HepG2 (cell line): ENCODE data around the gene EFNA2. TPM values are rescaled to one million over a fixed set of nuclear protein-coding genes. Genes with fewer than 3 reads are reported as not detected.

Source experiments
- CC2D1A ChIP-seq: sonication (generic); formaldehyde crosslinking; IDR thresholded peaks from 2 replicates; pipeline ENCODE4 v1.8.1; 2023; ENCODE audit warnings: mild to moderate bottlenecking, missing genetic modification reagents
- ESRRA ChIP-seq: sonication (generic); formaldehyde crosslinking; IDR thresholded peaks from 2 replicates; pipeline ENCODE4 v1.5.1; 2020; ENCODE audit warnings: mild to moderate bottlenecking, low read depth, missing genetic modification reagents
- ETV5 ChIP-seq: IDR thresholded peaks from 2 replicates; pipeline ENCODE4 v1.6.1; 2018; ENCODE audit warnings: missing biosample characterization, missing genetic modification reagents, inconsistent platforms, borderline replicate concordance
- HDAC6 ChIP-seq: fragments of 200-600 bp; sonication (generic); IDR thresholded peaks from 2 replicates; pipeline ENCODE4 v1.7.0; 2017; ENCODE audit warnings: mild to moderate bottlenecking, antibody characterized with exemption, low read length, low read depth
- IKZF5 ChIP-seq: IDR thresholded peaks from 2 replicates; pipeline ENCODE4 v1.6.1; 2018; ENCODE audit warnings: missing genetic modification reagents, mild to moderate bottlenecking, missing compliant biosample characterization
- ISX ChIP-seq: sonication (generic); formaldehyde crosslinking; conservative IDR thresholded peaks from 2 replicates; pipeline ENCODE4 v1.5.0; 2020; ENCODE audit warnings: missing genetic modification reagents
- RBM39 ChIP-seq: fragments of 200-400 bp; formaldehyde crosslinking; IDR thresholded peaks from one replicate; pipeline ENCODE4 v1.6.1; 2018; ENCODE audit warnings: antibody characterized with exemption, mild to moderate bottlenecking, low read depth, low read length; ENCODE audit not compliant: poor library complexity, severe bottlenecking
- SMAD3 ChIP-seq: sonication (generic); formaldehyde crosslinking; IDR thresholded peaks from 2 replicates; pipeline ENCODE4 v1.4.0; 2020; ENCODE audit warnings: missing genetic modification reagents
- SNRNP70 ChIP-seq: fragments of 200-400 bp; formaldehyde crosslinking; IDR thresholded peaks from 2 replicates; pipeline ENCODE4 v1.6.1; 2017; ENCODE audit warnings: mild to moderate bottlenecking, low read depth, low read length, moderate library complexity
- SOX5 ChIP-seq: IDR thresholded peaks from 2 replicates; pipeline ENCODE4 v1.6.1; 2016; ENCODE audit warnings: borderline replicate concordance
- SPEN ChIP-seq: sonication (generic); formaldehyde crosslinking; IDR thresholded peaks from 2 replicates; pipeline ENCODE4 v1.5.1; 2020; ENCODE audit warnings: low read depth, mild to moderate bottlenecking, missing genetic modification reagents
- U2AF1 ChIP-seq: fragments of 200-400 bp; formaldehyde crosslinking; optimal IDR thresholded peaks from 2 replicates; pipeline ENCODE3; 2017; ENCODE audit warnings: mild to moderate bottlenecking, low read depth, low read length
- ZNF10 ChIP-seq: sonication (generic); formaldehyde crosslinking; IDR thresholded peaks from 2 replicates; pipeline ENCODE4 v1.4.0; 2020; ENCODE audit warnings: mild to moderate bottlenecking, low read depth, missing genetic modification reagents, borderline replicate concordance
- ZNF460 ChIP-seq: sonication (generic); formaldehyde crosslinking; IDR thresholded peaks from 2 replicates; pipeline ENCODE4 v1.5.1; 2020; ENCODE audit warnings: missing genetic modification reagents, mild to moderate bottlenecking, borderline replicate concordance
- ZNF598 ChIP-seq: sonication (generic); formaldehyde crosslinking; IDR thresholded peaks from 2 replicates; pipeline ENCODE4 v1.5.1; 2020; ENCODE audit warnings: mild to moderate bottlenecking, missing genetic modification reagents, borderline replicate concordance
- ZNF746 ChIP-seq: sonication (generic); formaldehyde crosslinking; IDR thresholded peaks from 2 replicates; pipeline ENCODE4 v1.8.0; 2022; ENCODE audit warnings: mild to moderate bottlenecking, missing genetic modification reagents
- ZNF749 ChIP-seq: sonication (generic); formaldehyde crosslinking; IDR thresholded peaks from 2 replicates; pipeline ENCODE4 v1.8.0; 2022; ENCODE audit warnings: mild to moderate bottlenecking, missing genetic modification reagents, moderate library complexity, borderline replicate concordance
- polyA plus RNA-seq, 8 experiments: library from polyadenylated mRNA; depleted of rRNA in 3 of 8; stranded (reverse) in 7 of 8; unstranded in 1 of 8; fragments of >200 nt; fragmentation: Illumina TruSeq in 4 of 8; extraction: Trizol in 4 of 8; gene quantifications; 2 replicates each; pipeline versions ENCODE4 v1.2.1 to v1.2.3, GENCODE V29; 2011 to 2016; ENCODE audit warnings: low read depth in 4 of 8, missing spikeins in 1 of 8, mixed read lengths in 1 of 8; ENCODE audit not compliant: insufficient read depth in 1 of 8
- total RNA-seq, 5 experiments: library from RNA; depleted of rRNA; stranded (reverse); fragments of >200 nt; fragmentation: Illumina TruSeq; extraction: Trizol; gene quantifications; 2 replicates each; pipeline ENCODE4 v1.2.3, GENCODE V29; 2016; ENCODE audit warnings: low read depth in 1 of 5
- TF ChIP-seq, protein P1 (sequence below): sonication (generic); formaldehyde crosslinking; conservative IDR thresholded peaks from 2 replicates; pipeline ENCODE4 v1.8.0; 2022; ENCODE audit warnings: mild to moderate bottlenecking, moderate library complexity, missing genetic modification reagents
- TF ChIP-seq, protein P2 (sequence below): sonication (generic); formaldehyde crosslinking; IDR thresholded peaks from 2 replicates; pipeline ENCODE4 v1.4.0; 2020; ENCODE audit warnings: missing genetic modification reagents

Gene EFNA2
- total and polyA plus RNA-seq, 2 of the 13 experiments (the other 11 are each of a cell fraction or from before 2014, with no cell fraction given) = 6.0 to 9.9 TPM

GRCh38 chr19:1239796-1240737, 45.6 kb upstream of the EFNA2 start (continued):
- TF ChIP-seq ESRRA = no peak
- TF ChIP-seq HDAC6 = no peak
- no peak for TF ChIP-seq ISX (CRISPR knock-in tag)
- no peak for TF ChIP-seq ZNF746 (CRISPR knock-in tag)
- TF ChIP-seq ZNF598 (CRISPR knock-in tag) = no peak
- TF ChIP-seq IKZF5 (CRISPR knock-in tag) = no peak
- TF ChIP-seq ETV5 (CRISPR knock-in tag) = no peak
- TF ChIP-seq SPEN (CRISPR knock-in tag) = peak; percentile 78
- TF ChIP-seq CC2D1A = no peak
- TF ChIP-seq, protein P1, sequence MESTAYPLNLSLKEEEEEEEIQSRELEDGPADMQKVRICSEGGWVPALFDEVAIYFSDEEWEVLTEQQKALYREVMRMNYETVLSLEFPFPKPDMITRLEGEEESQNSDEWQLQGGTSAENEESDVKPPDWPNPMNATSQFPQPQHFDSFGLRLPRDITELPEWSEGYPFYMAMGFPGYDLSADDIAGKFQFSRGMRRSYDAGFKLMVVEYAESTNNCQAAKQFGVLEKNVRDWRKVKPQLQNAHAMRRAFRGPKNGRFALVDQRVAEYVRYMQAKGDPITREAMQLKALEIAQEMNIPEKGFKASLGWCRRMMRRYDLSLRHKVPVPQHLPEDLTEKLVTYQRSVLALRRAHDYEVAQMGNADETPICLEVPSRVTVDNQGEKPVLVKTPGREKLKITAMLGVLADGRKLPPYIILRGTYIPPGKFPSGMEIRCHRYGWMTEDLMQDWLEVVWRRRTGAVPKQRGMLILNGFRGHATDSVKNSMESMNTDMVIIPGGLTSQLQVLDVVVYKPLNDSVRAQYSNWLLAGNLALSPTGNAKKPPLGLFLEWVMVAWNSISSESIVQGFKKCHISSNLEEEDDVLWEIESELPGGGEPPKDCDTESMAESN = no peak
- TF ChIP-seq ZNF10 (CRISPR knock-in tag) = no peak
- no peak for TF ChIP-seq ZNF749 (CRISPR knock-in tag)
- no peak for TF ChIP-seq ZNF460 (CRISPR knock-in tag)
- TF ChIP-seq, protein P2, sequence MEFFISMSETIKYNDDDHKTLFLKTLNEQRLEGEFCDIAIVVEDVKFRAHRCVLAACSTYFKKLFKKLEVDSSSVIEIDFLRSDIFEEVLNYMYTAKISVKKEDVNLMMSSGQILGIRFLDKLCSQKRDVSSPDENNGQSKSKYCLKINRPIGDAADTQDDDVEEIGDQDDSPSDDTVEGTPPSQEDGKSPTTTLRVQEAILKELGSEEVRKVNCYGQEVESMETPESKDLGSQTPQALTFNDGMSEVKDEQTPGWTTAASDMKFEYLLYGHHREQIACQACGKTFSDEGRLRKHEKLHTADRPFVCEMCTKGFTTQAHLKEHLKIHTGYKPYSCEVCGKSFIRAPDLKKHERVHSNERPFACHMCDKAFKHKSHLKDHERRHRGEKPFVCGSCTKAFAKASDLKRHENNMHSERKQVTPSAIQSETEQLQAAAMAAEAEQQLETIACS (CRISPR knock-in tag) = no peak; the same call in 1 of the 2 replicates
- TF ChIP-seq U2AF1 = no peak
- TF ChIP-seq SOX5 = no peak
- TF ChIP-seq SMAD3 (CRISPR knock-in tag) = no peak
- TF ChIP-seq RBM39 = no peak
- TF ChIP-seq SNRNP70 = no peak
